ENCODE results near the gene TMEM79. TPM values are rescaled to one million over a fixed set of nuclear protein-coding genes. Genes with fewer than 3 reads are reported as not detected.
A peak's percentile ranks its signal among the peaks of the same experiment; 100 is the strongest.

Gene TMEM79
- total and polyA plus RNA-seq, 8 donors: 0.51 to 3.7 (median 1.3) TPM

GRCh38 chr1:156336242-156336641, 52.1 kb downstream of the TMEM79 start:
- Histone ChIP-seq H3K27ac (no peak overlapping the region), H3K36me3 (peaks cover 2 to 29% (median 5%) of the 10 kb centered on the region in 3 donors), H3K4me3 (peak overlapping the region in 1 of 4 donors; percentile 87), H3K4me1 (peaks cover 15 to 18% (median 17%) of the 10 kb centered on the region in 3 donors), H3K9me3 (no peaks in the 10 kb centered on the region), H3K27me3 (no peaks in the 10 kb centered on the region)
- no peak for ATAC-seq
- FAIRE-seq: no peak
- intact Hi-C loops (cut with DNase I): no loop called here
- no peak for TF ChIP-seq CTCF (IDR thresholded peaks at IDR 0.05)
- no peak for DNase-seq
- 70 to 74% methylated on average over 4 of the region's 4 CpGs for WGBS, 2 donors

GRCh38 chr1:156337052-156337887, 53.1 kb downstream of the TMEM79 start:
- TF ChIP-seq CTCF (IDR thresholded peaks at IDR 0.05): no peak
- 33 to 34% methylated on average over 34 of the region's 34 CpGs for WGBS, 2 donors
- Histone ChIP-seq H3K4me1 (peaks cover 15 to 18% (median 17%) of the 10 kb centered on the region in 3 donors), H3K27me3 (no peaks in the 10 kb centered on the region), H3K36me3 (peaks cover 0 to 19% (median 5%) of the 10 kb centered on the region in 3 donors), H3K9me3 (no peaks in the 10 kb centered on the region), H3K4me3 (peak overlapping the region; percentile 59 to 89 (median 88)), H3K27ac (peak overlapping the region in 3 of 4 donors; percentile 33 to 80 (median 62))
- intact Hi-C loops (cut with DNase I): no loop called here
- DNase-seq (peak in 2 of 6 donors; percentile 20 to 34), FAIRE-seq (no peak), ATAC-seq (peak in 2 of 4 donors; percentile 0 to 4)

- FAIRE-seq (no peak), ATAC-seq (peak in 3 of 4 donors; percentile 1 to 5 (median 1)), DNase-seq (no peak)
- Histone ChIP-seq H3K4me3 (peak overlapping the region; percentile 59 to 89 (median 88)), H3K27me3 (no peaks in the 10 kb centered on the region), H3K9me3 (no peaks in the 10 kb centered on the region), H3K27ac (peak overlapping the region in 3 of 4 donors; percentile 33 to 80 (median 62)), H3K36me3 (peaks cover 0 to 13% (median under 1%) of the 10 kb centered on the region in 3 donors), H3K4me1 (peaks cover 15 to 18% (median 17%) of the 10 kb centered on the region in 3 donors)
- intact Hi-C loops (cut with DNase I): no loop called here
- TF ChIP-seq CTCF (IDR thresholded peaks at IDR 0.05): no peak
- whole genome bisulfite sequencing, 2 donors: 0% methylated on average over 14 of the region's 14 CpGs
These were observed 53.7 kb downstream of the TMEM79 start for GRCh38 chr1:156337888-156338179.

GRCh38 chr1:156338180-156338976, 54.3 kb downstream of the TMEM79 start, which contains the start of the genes CCT3 and TSACC:
Gene CCT3 (minus strand): TSS chr1:156338292. CDS start chr1:156338184, 108 bp downstream.
Gene TSACC (plus strand): TSS chr1:156338526. CDS start chr1:156339758, 1,232 bp downstream.
- no peaks in the 10 kb centered on the region for H3K27me3 ChIP-seq
- H3K9me3 ChIP-seq: no peaks in the 10 kb centered on the region
- peak within 1 kb of the TSS; percentile 59 to 89 (median 88) for H3K4me3 ChIP-seq
- no peak for TF ChIP-seq CTCF (IDR thresholded peaks at IDR 0.05)
- WGBS, 2 donors: 0% methylated on average over 47 of the region's 47 CpGs
- H3K4me1 ChIP-seq: peaks cover 15 to 18% (median 17%) of the 10 kb centered on the region in 3 donors
- peaks cover 0 to 11% (median 0%) of the 10 kb centered on the region in 3 donors for H3K36me3 ChIP-seq
- H3K27ac ChIP-seq: peak within 1 kb of the TSS; percentile 62 to 83 (median 66)
- DNase-seq: peak; percentile 99 to 100 (median 100)
- ATAC-seq: peak; percentile 94 to 97 (median 95)
- peak; percentile 90 for FAIRE-seq
- intact Hi-C loops (cut with DNase I): no loop called here

Other genes starting within 250 kb of the TMEM79 start
- 10 to 100 TPM; 14.1 to 28.2 (median 16.9) TPM for gene UBQLN4, start 230.5 kb upstream of the TMEM79 start, total RNA-seq
- gene UBQLN4, start 230.5 kb upstream of the TMEM79 start, polyA plus RNA-seq: 10 to 100 TPM; 18.6 to 24.4 TPM
- gene LAMTOR2, start 229.5 kb upstream of the TMEM79 start, total RNA-seq: 10 to 100 TPM; 31.7 to 40.1 (median 32.1) TPM
- 10 to 100 TPM; 59.4 to 60.1 TPM for gene LAMTOR2, start 229.5 kb upstream of the TMEM79 start, polyA plus RNA-seq
- gene RAB25, start 223.2 kb upstream of the TMEM79 start, total RNA-seq: 10 to 100 TPM; 29.0 to 51.1 (median 34.6) TPM
- gene RAB25, start 223.2 kb upstream of the TMEM79 start, polyA plus RNA-seq: 10 to 100 TPM; 56.3 to 81.6 TPM
- gene MEX3A, start 201.9 kb upstream of the TMEM79 start, total RNA-seq: 1 to 10 TPM in 2 of 6 donors, under 1 TPM in 4; 0.12 to 3.1 (median 0.65) TPM
- gene MEX3A, start 201.9 kb upstream of the TMEM79 start, polyA plus RNA-seq: under 1 TPM; 0.19 to 0.76 TPM
- gene LMNA, start 169.6 kb upstream of the TMEM79 start, total RNA-seq: 100 to 1,000 TPM in 3 of 6 donors, 10 to 100 TPM in 3; 59.4 to 119 (median 92.7) TPM
- gene LMNA, start 169.6 kb upstream of the TMEM79 start, polyA plus RNA-seq: 100 to 1,000 TPM in 1 of 2 donors, 10 to 100 TPM in 1; 96.7 to 111 TPM
- 1 to 10 TPM; 2.6 to 7.0 (median 4.5) TPM for gene SEMA4A, start 130.7 kb upstream of the TMEM79 start, total RNA-seq
- gene SEMA4A, start 130.7 kb upstream of the TMEM79 start, polyA plus RNA-seq: 1 to 10 TPM; 4.4 to 5.4 TPM
- gene SLC25A44, start 90.2 kb upstream of the TMEM79 start, total RNA-seq: 1 to 10 TPM; 4.0 to 9.9 (median 6.7) TPM
- 10 to 100 TPM in 1 of 2 donors, 1 to 10 TPM in 1; 4.3 to 11.4 TPM for gene SLC25A44, start 90.2 kb upstream of the TMEM79 start, polyA plus RNA-seq
- gene PMF1, start 71.3 kb upstream of the TMEM79 start, total RNA-seq: 10 to 100 TPM; 15.8 to 28.8 (median 21.9) TPM
- 10 to 100 TPM; 69.7 to 79.7 TPM for gene PMF1, start 71.3 kb upstream of the TMEM79 start, polyA plus RNA-seq
- gene BGLAP, start 42.1 kb upstream of the TMEM79 start, total RNA-seq: 1 to 10 TPM in 2 of 6 donors, under 1 TPM in 4; 0.60 to 1.7 (median 0.80) TPM
- 1 to 10 TPM; 2.9 to 4.8 TPM for gene BGLAP, start 42.1 kb upstream of the TMEM79 start, polyA plus RNA-seq
- 1 to 10 TPM in 2 of 6 donors, under 1 TPM in 4; 0.51 to 1.3 (median 0.67) TPM for gene PAQR6, start 36.3 kb upstream of the TMEM79 start, total RNA-seq
- 1 to 10 TPM; 3.5 to 5.6 TPM for gene PAQR6, start 36.3 kb upstream of the TMEM79 start, polyA plus RNA-seq
- 10 to 100 TPM; 15.9 to 42.8 (median 23.3) TPM for gene SMG5, start 1.5 kb upstream of the TMEM79 start, total RNA-seq
- 10 to 100 TPM; 26.2 to 26.5 TPM for gene SMG5, start 1.5 kb upstream of the TMEM79 start, polyA plus RNA-seq
- gene GLMP, start 11.4 kb downstream of the TMEM79 start, total RNA-seq: 10 to 100 TPM; 11.1 to 29.6 (median 18.1) TPM
- 10 to 100 TPM; 31.3 to 32.5 TPM for gene GLMP, start 11.4 kb downstream of the TMEM79 start, polyA plus RNA-seq
- not detected for gene VHLL, start 15.0 kb downstream of the TMEM79 start, total RNA-seq
- under 1 TPM in 1 of 2 donors, not detected in 1; 0.19 TPM for gene VHLL, start 15.0 kb downstream of the TMEM79 start, polyA plus RNA-seq
- gene CCT3, start 54.0 kb downstream of the TMEM79 start, total RNA-seq: 100 to 1,000 TPM in 1 of 6 donors, 10 to 100 TPM in 5; 47.1 to 107 (median 87.1) TPM
- gene CCT3, start 54.0 kb downstream of the TMEM79 start, polyA plus RNA-seq: 10 to 100 TPM; 58.3 to 81.5 TPM
- not detected for gene TSACC, start 54.2 kb downstream of the TMEM79 start, total RNA-seq
- under 1 TPM in 1 of 2 donors, not detected in 1; 0.56 TPM for gene TSACC, start 54.2 kb downstream of the TMEM79 start, polyA plus RNA-seq
- under 1 TPM; 0.16 to 1.00 (median 0.40) TPM for gene RHBG, start 84.9 kb downstream of the TMEM79 start, total RNA-seq
- 1 to 10 TPM; 1.3 to 3.5 TPM for gene RHBG, start 84.9 kb downstream of the TMEM79 start, polyA plus RNA-seq
- gene MEF2D, start 216.4 kb downstream of the TMEM79 start, total RNA-seq: 10 to 100 TPM; 19.1 to 31.8 (median 26.2) TPM
- gene MEF2D, start 216.4 kb downstream of the TMEM79 start, polyA plus RNA-seq: 10 to 100 TPM; 15.7 to 20.0 TPM

All from pancreas (tissue), 10 donors.